GM21360 (cell line): Measurements from ENCODE around the gene RAB9A.
"Not testable (repeated sequence)": the region's sequence is repeated elsewhere in the genome, so short reads cannot be mapped to it uniquely, and the experiment has no call there.

Experiments
- ATAC-seq: cut with Tn5 transposase; IDR thresholded peaks from one replicate; pipeline ENCODE4 v1.9.1; 2021; ENCODE audit warnings: mild to moderate bottlenecking, moderate library complexity; ENCODE audit not compliant: unreplicated experiment

Gene RAB9A

GRCh38 chrX:13688958-13689740, at the start of gene RAB9A:
RAB9A (plus strand) TSS chrX:13689128; CDS start chrX:13708747, 19,619 bp downstream.
- ATAC-seq = peak; percentile 68

GRCh38 chrX:13641684-13642083, 47.2 kb upstream of the RAB9A start:
- not testable (repeated sequence) for ATAC-seq

- ATAC-seq = no peak
Observed at GRCh38 chrX:13645464-13646153, 43.3 kb upstream of the RAB9A start.

- ATAC-seq = no peak
Observed at GRCh38 chrX:13646154-13646549, 42.8 kb upstream of the RAB9A start.

GRCh38 chrX:13647709-13648212, 41.2 kb upstream of the RAB9A start:
- no peak for ATAC-seq

GRCh38 chrX:13648336-13648735, 40.6 kb upstream of the RAB9A start:
- ATAC-seq = not testable (repeated sequence)

- no peak for ATAC-seq
Observed at GRCh38 chrX:13649838-13650237, 39.1 kb upstream of the RAB9A start.

GRCh38 chrX:13650318-13650717, 38.6 kb upstream of the RAB9A start:
- no peak for ATAC-seq

- ATAC-seq = no peak
Observed at GRCh38 chrX:13651150-13651549, 37.8 kb upstream of the RAB9A start.

GRCh38 chrX:13652287-13652793, 36.6 kb upstream of the RAB9A start:
- no peak for ATAC-seq

- peak; percentile 98 for ATAC-seq
Observed at GRCh38 chrX:13652850-13653693, 35.9 kb upstream of the RAB9A start, which contains the start of gene TCEANC. TCEANC (plus strand) TSS chrX:13653141; CDS start chrX:13662509, 9,368 bp downstream.

GRCh38 chrX:13654116-13654515, 34.8 kb upstream of the RAB9A start:
- ATAC-seq = no peak

GRCh38 chrX:13655674-13656073, 33.3 kb upstream of the RAB9A start:
- no peak for ATAC-seq

- ATAC-seq = no peak
Observed at GRCh38 chrX:13658602-13659001, 30.3 kb upstream of the RAB9A start.

- ATAC-seq = no peak
Observed at GRCh38 chrX:13659063-13659462, 29.9 kb upstream of the RAB9A start.

- ATAC-seq = no peak
Observed at GRCh38 chrX:13661735-13662288, 27.1 kb upstream of the RAB9A start.

- no peak for ATAC-seq
Observed at GRCh38 chrX:13662355-13662791, 26.6 kb upstream of the RAB9A start.

GRCh38 chrX:13664020-13664419, 24.9 kb upstream of the RAB9A start:
- no peak for ATAC-seq

GRCh38 chrX:13666836-13667235, 22.1 kb upstream of the RAB9A start:
- ATAC-seq = no peak

- ATAC-seq = no peak
Observed at GRCh38 chrX:13667919-13668318, 21.0 kb upstream of the RAB9A start.
